Adrenal gland (tissue), 12 donors: ENCODE measurements around the gene MYO1B. TPM values are rescaled to one million over a fixed set of nuclear protein-coding genes. Genes with fewer than 3 reads are reported as not detected.

Source experiments
- DNase-seq, 7 donors: peaks; one replicate each; pipeline ENCODE4 v3.0.0-alpha.2; 2019 to 2020
- H3K27ac ChIP-seq, 5 donors: fragments of 200-600 bp; sonication (generic) in 4 of 5; 1 replicate in 3 of 5; 2 replicates in 2 of 5; pipeline versions ENCODE4 v1.5.1 to v1.8.0; 2016 to 2020; ENCODE audit warnings: mild to moderate bottlenecking in 1 of 5
- H3K27me3 ChIP-seq: fragments of 200-600 bp; 2 replicates; pipeline ENCODE4 v1.8.0; 2021
- H3K36me3 ChIP-seq, 2 donors: fragments of 200-600 bp; replicated peaks in 1 of 2; 1 replicate in 1 of 2; 2 replicates in 1 of 2; pipeline versions ENCODE4 v1.5.1 to v1.8.0; 2018 to 2022
- H3K4me1 ChIP-seq, 2 donors: fragments of 200-600 bp; replicated peaks in 1 of 2; 1 replicate in 1 of 2; 2 replicates in 1 of 2; pipeline versions ENCODE4 v1.5.1 to v1.8.0; 2018 to 2021
- H3K4me3 ChIP-seq, 4 donors: fragments of 200-600 bp; sonication (generic) in 3 of 4; one replicate each; pipeline ENCODE4 v1.5.1; 2016 to 2018
- H3K9me3 ChIP-seq, 3 donors: fragments of 200-600 bp; sonication (generic) in 1 of 3; replicated peaks in 1 of 3; 1 replicate in 2 of 3; 2 replicates in 1 of 3; pipeline versions ENCODE4 v1.5.1 to v1.8.0; 2016 to 2021
- CTCF ChIP-seq, 6 experiments: fragments of 450-650 bp in 4 of 6; fragments of 200-600 bp in 2 of 6; sonication (generic) in 1 of 6; IDR thresholded peaks; 1 replicate in 5 of 6; 2 replicates in 1 of 6; pipeline versions ENCODE4 v1.5.1 to v1.8.0; 2016 to 2021; ENCODE audit warnings: antibody characterized with exemption in 6 of 6, mild to moderate bottlenecking in 2 of 6, moderate library complexity in 1 of 6
- POLR2A ChIP-seq, 2 donors: fragments of 450-650 bp; IDR thresholded peaks; one replicate each; pipeline ENCODE4 v1.6.1; 2017; ENCODE audit warnings: antibody characterized with exemption in 2 of 2, mild to moderate bottlenecking in 2 of 2, moderate library complexity in 1 of 2
- WGBS, 4 donors: extraction: QIAGEN DNeasy Blood & Tissue Kit in 2 of 4; methylation state at CpG; one replicate each; pipeline versions ENCODE4 v1.1.5 to v1.1.7; 2013 to 2017; 5-methylcytosine and 5-hydroxymethylcytosine counted together
- intact Hi-C, 2 donors: fragments of 100-400 bp; cut with DNase I; formaldehyde crosslinking; loops; one replicate each; pipeline versions ENCODE4 v1.14.1 to v1.15.0; 2022 to 2023
- polyA plus RNA-seq, 3 donors: library from polyadenylated mRNA; stranded (reverse); fragments of 200-250 nt in 2 of 3; fragments of 350-450 nt in 1 of 3; fragmentation: Illumina TruSeq in 1 of 3; extraction: RNeasy Lipid Tissue Mini Kit (QIAGEN cat#74804) in 1 of 3; gene quantifications; one replicate each; pipeline ENCODE4 v1.2.3, GENCODE V29; 2013 to 2014
- total RNA-seq, 9 donors: library from RNA; depleted of rRNA in 4 of 9; stranded (reverse); fragments of >200 nt in 4 of 9; fragments of 120-200 nt in 1 of 9; fragmentation: NEBNext Ultra II Directional in 1 of 9; extraction: Animal tissue kit (Norgen Biotek cat#: 25700) in 1 of 9; gene quantifications; one replicate each; pipeline versions ENCODE4 v1.1.0 to v1.2.4, GENCODE V29; 2013 to 2023
- donor health status: healthy with polysubstance abuse.
- donor health status: Bipolar disorder and iron deficiency.
- donor health status: DM: yes; HTN: yes; CAD: no.
- donor health status: DM: no; HTN: no; CAD: no.
- donor health status: DM: no; HTN: no; CAD: no.
- donor health status: DM: yes; HTN: yes; CAD: no.

MYO1B gene
- total and polyA plus RNA-seq, 12 donors: 6.9 to 24.0 (median 14.0) TPM

GRCh38 chr2:191253476-191253875 is 8.3 kb downstream of the MYO1B start:
- H3K27me3 ChIP-seq: no peaks in the 10 kb centered on the region
- H3K27ac ChIP-seq: no peak overlapping the region
- TF ChIP-seq CTCF (IDR thresholded peaks at IDR 0.05) (no peak), POLR2A (IDR thresholded peaks at IDR 0.05) (no peak)
- DNase-seq: no peak
- peaks cover 0 to 2% of the 10 kb centered on the region in 2 donors for H3K4me1 ChIP-seq
- intact Hi-C loops: no loop called here
- H3K4me3 ChIP-seq: no peak overlapping the region
- no peaks in the 10 kb centered on the region for H3K36me3 ChIP-seq
- 87 to 95% (median 89%) methylated on average over 2 of the region's 2 CpGs for WGBS, 4 donors
- H3K9me3 ChIP-seq: no peaks in the 10 kb centered on the region

GRCh38 chr2:191255271-191255670 is 10.1 kb downstream of the MYO1B start:
- H3K36me3 ChIP-seq: no peaks in the 10 kb centered on the region
- intact Hi-C loops: no loop called here

GRCh38 chr2:191255756-191256312 is 10.6 kb downstream of the MYO1B start:
- no peaks in the 10 kb centered on the region for H3K36me3 ChIP-seq
- H3K27me3 ChIP-seq: no peaks in the 10 kb centered on the region
- no peak for TF ChIP-seq POLR2A (IDR thresholded peaks at IDR 0.05)
- TF ChIP-seq CTCF (IDR thresholded peaks at IDR 0.05): no peak
- no peaks in the 10 kb centered on the region for H3K9me3 ChIP-seq
- no peak overlapping the region for H3K4me3 ChIP-seq
- no peak overlapping the region for H3K27ac ChIP-seq
- H3K4me1 ChIP-seq: no peaks in the 10 kb centered on the region
- WGBS, 4 donors: 81 to 86% (median 84%) methylated on average over 7 of the region's 7 CpGs
- no peak for DNase-seq
- intact Hi-C loops: no loop called here

More at GRCh38 chr2:191255271-191255670, 10.1 kb downstream of the MYO1B start:
- Histone ChIP-seq H3K4me1 (no peaks in the 10 kb centered on the region), H3K9me3 (no peaks in the 10 kb centered on the region), H3K27ac (no peak overlapping the region), H3K4me3 (no peak overlapping the region), H3K27me3 (no peaks in the 10 kb centered on the region)
- 87 to 91% (median 90%) methylated on average over 4 of the region's 4 CpGs for WGBS, 4 donors
- no peak for TF ChIP-seq CTCF (IDR thresholded peaks at IDR 0.05)
- TF ChIP-seq POLR2A (IDR thresholded peaks at IDR 0.05): no peak
- DNase-seq: no peak

GRCh38 chr2:191257934-191258333 is 12.7 kb downstream of the MYO1B start:
- no peak for TF ChIP-seq POLR2A (IDR thresholded peaks at IDR 0.05)
- TF ChIP-seq CTCF (IDR thresholded peaks at IDR 0.05): no peak
- Histone ChIP-seq H3K4me1 (peaks cover 0 to 3% of the 10 kb centered on the region in 2 donors), H3K9me3 (no peaks in the 10 kb centered on the region), H3K4me3 (no peak overlapping the region), H3K27me3 (no peaks in the 10 kb centered on the region), H3K36me3 (no peaks in the 10 kb centered on the region), H3K27ac (no peak overlapping the region)
- DNase-seq: no peak
- intact Hi-C loops: no loop called here
- 85 to 92% (median 89%) methylated on average over 5 of the region's 5 CpGs for WGBS, 4 donors
